ENCODE data around the gene FNDC1.

GRCh38 chr6:159151266-159151855 is 17.8 kb upstream of the FNDC1 start:
- TF ChIP-seq POLR2A (IDR thresholded peaks at IDR 0.05): no peak
- TF ChIP-seq, protein P1, sequence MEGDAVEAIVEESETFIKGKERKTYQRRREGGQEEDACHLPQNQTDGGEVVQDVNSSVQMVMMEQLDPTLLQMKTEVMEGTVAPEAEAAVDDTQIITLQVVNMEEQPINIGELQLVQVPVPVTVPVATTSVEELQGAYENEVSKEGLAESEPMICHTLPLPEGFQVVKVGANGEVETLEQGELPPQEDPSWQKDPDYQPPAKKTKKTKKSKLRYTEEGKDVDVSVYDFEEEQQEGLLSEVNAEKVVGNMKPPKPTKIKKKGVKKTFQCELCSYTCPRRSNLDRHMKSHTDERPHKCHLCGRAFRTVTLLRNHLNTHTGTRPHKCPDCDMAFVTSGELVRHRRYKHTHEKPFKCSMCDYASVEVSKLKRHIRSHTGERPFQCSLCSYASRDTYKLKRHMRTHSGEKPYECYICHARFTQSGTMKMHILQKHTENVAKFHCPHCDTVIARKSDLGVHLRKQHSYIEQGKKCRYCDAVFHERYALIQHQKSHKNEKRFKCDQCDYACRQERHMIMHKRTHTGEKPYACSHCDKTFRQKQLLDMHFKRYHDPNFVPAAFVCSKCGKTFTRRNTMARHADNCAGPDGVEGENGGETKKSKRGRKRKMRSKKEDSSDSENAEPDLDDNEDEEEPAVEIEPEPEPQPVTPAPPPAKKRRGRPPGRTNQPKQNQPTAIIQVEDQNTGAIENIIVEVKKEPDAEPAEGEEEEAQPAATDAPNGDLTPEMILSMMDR (IDR thresholded peaks at IDR 0.05): peak; percentile 52 to 91 (median 88)
